Measurements from ENCODE around the gene CHURC1.

CHURC1 gene

GRCh38 chr14:64938972-64939816 lies 24.9 kb downstream of the CHURC1 start:
- no peak for DNase-seq (ENCODE audit: low read depth)

GRCh38 chr14:64939817-64940190 lies 25.5 kb downstream of the CHURC1 start:
- no peak for DNase-seq (ENCODE audit: low read depth)

GRCh38 chr14:64940336-64940910 lies 26.2 kb downstream of the CHURC1 start:
- DNase-seq (ENCODE audit: low read depth) = no peak

GRCh38 chr14:64942531-64943111 lies 28.4 kb downstream of the CHURC1 start, which contains the start of gene GPX2:
GPX2 (minus strand) TSS chr14:64942745; CDS start chr14:64942726, 19 bp downstream.
- no peak for DNase-seq (ENCODE audit: low read depth)

GRCh38 chr14:64943556-64943955 lies 29.3 kb downstream of the CHURC1 start:
- DNase-seq (ENCODE audit: low read depth) = no peak

GRCh38 chr14:64944041-64944440 lies 29.8 kb downstream of the CHURC1 start:
- DNase-seq (ENCODE audit: low read depth) = no peak

- DNase-seq (ENCODE audit: low read depth) = no peak
These were observed 30.6 kb downstream of the CHURC1 start for GRCh38 chr14:64944861-64945260.

- no peak for DNase-seq (ENCODE audit: low read depth)
These were observed 31.4 kb downstream of the CHURC1 start for GRCh38 chr14:64945431-64946178.

- no peak for DNase-seq (ENCODE audit: low read depth)
These were observed 32.2 kb downstream of the CHURC1 start for GRCh38 chr14:64946310-64947045.

- no peak for DNase-seq (ENCODE audit: low read depth)
These were observed 33.7 kb downstream of the CHURC1 start for GRCh38 chr14:64947710-64948611.

GRCh38 chr14:64948612-64949210 lies 34.5 kb downstream of the CHURC1 start:
- no peak for DNase-seq (ENCODE audit: low read depth)

GRCh38 chr14:64950889-64951288 lies 36.6 kb downstream of the CHURC1 start:
- DNase-seq (ENCODE audit: low read depth) = no peak

- no peak for DNase-seq (ENCODE audit: low read depth)
These were observed 37.0 kb downstream of the CHURC1 start for GRCh38 chr14:64951291-64951690.

- DNase-seq (ENCODE audit: low read depth) = no peak
These were observed 37.5 kb downstream of the CHURC1 start for GRCh38 chr14:64951724-64952123.

- no peak for DNase-seq (ENCODE audit: low read depth)
These were observed 38.5 kb downstream of the CHURC1 start for GRCh38 chr14:64952598-64953309.

GRCh38 chr14:64953310-64953654 lies 39.0 kb downstream of the CHURC1 start:
- DNase-seq (ENCODE audit: low read depth) = no peak

GRCh38 chr14:64953661-64954060 lies 39.4 kb downstream of the CHURC1 start:
- DNase-seq (ENCODE audit: low read depth) = no peak

GRCh38 chr14:64954491-64955240 lies 40.4 kb downstream of the CHURC1 start:
- DNase-seq (ENCODE audit: low read depth) = no peak

GRCh38 chr14:64955297-64955696 lies 41.0 kb downstream of the CHURC1 start:
- DNase-seq (ENCODE audit: low read depth) = no peak

Measured in non-pigmented ciliary epithelial cell (primary cell).